Cardiac muscle cell (in vitro differentiated cells and primary cell): ENCODE measurements around the gene COG7. TPM values are rescaled to one million over a fixed set of nuclear protein-coding genes. Genes with fewer than 3 reads are reported as not detected.

Experiments
- DNase-seq, 2 donors: peaks; one replicate each; pipeline versions ENCODE4 v3.0.0 to v3.0.0-alpha.2; 2010 to 2017; ENCODE audit warnings: low read depth in 1 of 2, low spot score in 1 of 2
- H3K27ac ChIP-seq: fragments of 200-600 bp; sonication (generic); 2 replicates; pipeline ENCODE4 v1.5.1; 2016
- H3K27me3 ChIP-seq: fragments of 200-600 bp; sonication (generic); 2 replicates; pipeline ENCODE4 v1.6.0; 2016; ENCODE audit warnings: control low read depth
- H3K36me3 ChIP-seq: fragments of 200-600 bp; sonication (generic); 2 replicates; pipeline ENCODE4 v1.5.1; 2016; ENCODE audit warnings: control low read depth
- H3K4me1 ChIP-seq: fragments of 200-600 bp; sonication (generic); 2 replicates; pipeline ENCODE4 v1.8.1; 2017; ENCODE audit warnings: low read depth, mild to moderate bottlenecking, mixed run types
- H3K4me3 ChIP-seq: fragments of 200-600 bp; sonication (generic); 2 replicates; pipeline ENCODE4 v1.5.1; 2016; ENCODE audit warnings: mild to moderate bottlenecking
- H3K9me3 ChIP-seq: fragments of 200-600 bp; sonication (generic); 2 replicates; pipeline ENCODE4 v1.5.1; 2017; ENCODE audit warnings: low read depth, mild to moderate bottlenecking, control low read depth
- polyA plus RNA-seq: library from polyadenylated mRNA; unstranded; fragments of >200 nt; fragmentation: Nextera tagmentation; extraction: Ambion mirVana; gene quantifications from 2 replicates; pipeline ENCODE4 v1.2.1, GENCODE V29; 2016
- total RNA-seq: library from RNA; depleted of rRNA; stranded (reverse); fragments of >200 nt; gene quantifications from 2 replicates; pipeline ENCODE4 v1.2.3, GENCODE V29; 2016
- TF ChIP-seq, protein P1 (sequence below): IDR thresholded peaks from 2 replicates; pipeline ENCODE4 v1.5.1; 2012; ENCODE audit warnings: low read depth, mild to moderate bottlenecking, low read length

The COG7 gene
- total and polyA plus RNA-seq, 2 experiments from 2014 or later = 10.6 to 23.5 TPM

DNA sequence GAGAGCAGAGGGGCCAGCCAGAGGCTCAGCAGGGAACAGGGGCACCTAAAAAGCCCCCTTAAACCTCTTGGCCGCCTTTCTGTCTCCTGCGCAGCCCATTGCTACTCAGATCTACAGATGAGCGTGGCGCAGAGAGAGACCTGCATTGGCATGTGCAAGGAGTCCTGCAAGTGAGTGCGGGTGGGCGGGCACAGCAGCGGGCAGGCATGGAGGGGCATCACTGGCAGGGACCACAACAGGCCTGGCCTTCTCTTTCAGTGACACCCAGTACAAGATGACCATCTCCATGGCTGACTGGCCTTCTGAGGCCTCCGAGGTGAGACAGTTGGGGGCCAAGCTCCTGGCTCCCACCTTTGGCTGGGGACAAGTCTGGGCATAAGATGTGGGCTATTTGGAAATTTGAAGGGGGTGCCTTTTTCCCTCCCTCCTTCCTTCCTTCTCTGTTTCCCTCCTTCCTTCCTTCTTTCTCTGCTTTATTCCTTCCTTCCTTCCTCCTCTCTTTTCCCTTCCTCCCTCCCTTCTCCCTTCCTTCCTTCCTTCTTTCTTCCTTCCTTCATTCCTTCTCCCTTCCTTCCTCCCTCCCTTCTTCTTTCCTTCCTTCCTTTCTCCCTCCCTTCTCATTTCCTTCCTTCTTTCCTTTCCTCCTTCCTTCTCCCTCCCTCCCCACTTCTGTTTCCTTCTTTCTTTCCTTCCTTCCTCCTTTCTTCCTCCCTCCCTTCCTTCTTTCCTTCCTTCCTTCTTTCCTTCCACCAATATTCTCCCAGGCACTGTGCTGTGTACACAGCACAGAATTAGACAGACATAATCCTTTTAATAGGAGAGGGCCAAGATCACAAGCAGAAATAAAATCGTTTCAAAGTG lies 75.7 kb downstream of the COG7 start:
- no peak overlapping the region for H3K4me3 ChIP-seq
- DNase-seq = no peak
- no peaks in the 10 kb centered on the region for H3K36me3 ChIP-seq
- TF ChIP-seq, protein P1, sequence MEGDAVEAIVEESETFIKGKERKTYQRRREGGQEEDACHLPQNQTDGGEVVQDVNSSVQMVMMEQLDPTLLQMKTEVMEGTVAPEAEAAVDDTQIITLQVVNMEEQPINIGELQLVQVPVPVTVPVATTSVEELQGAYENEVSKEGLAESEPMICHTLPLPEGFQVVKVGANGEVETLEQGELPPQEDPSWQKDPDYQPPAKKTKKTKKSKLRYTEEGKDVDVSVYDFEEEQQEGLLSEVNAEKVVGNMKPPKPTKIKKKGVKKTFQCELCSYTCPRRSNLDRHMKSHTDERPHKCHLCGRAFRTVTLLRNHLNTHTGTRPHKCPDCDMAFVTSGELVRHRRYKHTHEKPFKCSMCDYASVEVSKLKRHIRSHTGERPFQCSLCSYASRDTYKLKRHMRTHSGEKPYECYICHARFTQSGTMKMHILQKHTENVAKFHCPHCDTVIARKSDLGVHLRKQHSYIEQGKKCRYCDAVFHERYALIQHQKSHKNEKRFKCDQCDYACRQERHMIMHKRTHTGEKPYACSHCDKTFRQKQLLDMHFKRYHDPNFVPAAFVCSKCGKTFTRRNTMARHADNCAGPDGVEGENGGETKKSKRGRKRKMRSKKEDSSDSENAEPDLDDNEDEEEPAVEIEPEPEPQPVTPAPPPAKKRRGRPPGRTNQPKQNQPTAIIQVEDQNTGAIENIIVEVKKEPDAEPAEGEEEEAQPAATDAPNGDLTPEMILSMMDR = no peak
- H3K4me1 ChIP-seq = no peaks in the 10 kb centered on the region
- no peaks in the 10 kb centered on the region for H3K27me3 ChIP-seq
- H3K9me3 ChIP-seq = no peaks in the 10 kb centered on the region
- H3K27ac ChIP-seq = no peak overlapping the region

DNA sequence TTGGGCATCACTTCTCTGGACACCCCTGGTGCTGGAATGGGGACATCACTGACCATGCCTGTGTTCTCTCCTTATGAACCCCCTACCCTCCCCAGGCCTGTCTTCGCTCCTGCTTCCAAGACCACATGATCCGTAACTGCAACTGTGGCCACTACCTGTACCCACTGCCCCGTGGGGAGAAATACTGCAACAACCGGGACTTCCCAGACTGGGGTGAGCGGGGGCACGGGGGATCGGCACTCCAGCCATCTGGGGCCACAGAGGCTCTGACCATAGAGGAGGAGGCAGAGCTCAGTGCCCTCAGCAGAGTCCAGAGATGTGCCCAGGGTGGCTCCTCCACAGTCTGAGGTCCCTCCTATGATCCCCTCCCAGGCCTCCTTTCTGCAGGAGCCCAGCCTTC lies 77.3 kb downstream of the COG7 start:
- no peak for DNase-seq
- H3K4me3 ChIP-seq = no peak overlapping the region
- no peaks in the 10 kb centered on the region for H3K36me3 ChIP-seq
- no peaks in the 10 kb centered on the region for H3K9me3 ChIP-seq
- TF ChIP-seq, protein P1 = no peak
- no peaks in the 10 kb centered on the region for H3K4me1 ChIP-seq
- H3K27me3 ChIP-seq = no peaks in the 10 kb centered on the region
- no peak overlapping the region for H3K27ac ChIP-seq

DNA sequence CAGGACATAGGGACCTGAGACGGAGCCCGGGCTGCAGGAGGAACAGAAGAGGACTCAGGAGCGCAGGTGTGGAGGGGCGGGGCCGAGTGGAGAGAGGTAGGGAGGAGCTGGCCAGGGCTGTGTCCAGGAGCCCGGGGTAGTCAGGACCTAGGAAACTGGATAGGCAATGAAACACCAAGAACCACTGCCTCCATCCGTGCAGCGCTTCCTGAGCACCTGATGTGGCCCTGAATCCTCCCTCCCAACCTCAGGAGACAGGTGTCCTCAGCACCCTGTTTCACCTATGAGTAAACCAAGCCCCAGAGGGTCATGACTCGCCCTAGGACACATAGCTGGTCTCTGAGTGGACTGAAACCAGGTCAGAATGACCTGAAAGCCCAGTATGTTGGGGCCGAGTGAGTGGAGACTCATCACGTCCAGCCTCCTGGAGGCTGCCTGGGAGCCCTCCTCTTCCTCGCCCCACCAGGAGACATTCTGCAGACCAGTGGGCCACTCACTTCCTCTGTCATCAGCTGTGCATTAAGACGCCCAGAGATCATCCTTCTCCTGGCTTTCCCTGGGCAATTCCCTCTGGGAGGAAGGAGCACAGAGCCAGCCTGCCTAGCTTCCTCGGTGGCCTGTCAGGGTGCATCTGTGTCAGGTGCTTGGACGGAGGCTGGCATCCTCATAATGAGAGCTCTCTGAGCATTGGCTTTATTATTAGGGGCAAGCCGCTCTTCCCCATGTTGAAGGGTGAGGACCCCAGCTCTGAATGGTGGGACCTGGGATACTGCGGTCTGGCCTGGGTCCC lies 78.1 kb downstream of the COG7 start:
- H3K27me3 ChIP-seq = no peaks in the 10 kb centered on the region
- DNase-seq = no peak
- no peaks in the 10 kb centered on the region for H3K9me3 ChIP-seq
- H3K4me1 ChIP-seq = no peaks in the 10 kb centered on the region
- TF ChIP-seq, protein P1 = no peak
- H3K27ac ChIP-seq = no peak overlapping the region
- no peak overlapping the region for H3K4me3 ChIP-seq
- H3K36me3 ChIP-seq = no peaks in the 10 kb centered on the region

DNA sequence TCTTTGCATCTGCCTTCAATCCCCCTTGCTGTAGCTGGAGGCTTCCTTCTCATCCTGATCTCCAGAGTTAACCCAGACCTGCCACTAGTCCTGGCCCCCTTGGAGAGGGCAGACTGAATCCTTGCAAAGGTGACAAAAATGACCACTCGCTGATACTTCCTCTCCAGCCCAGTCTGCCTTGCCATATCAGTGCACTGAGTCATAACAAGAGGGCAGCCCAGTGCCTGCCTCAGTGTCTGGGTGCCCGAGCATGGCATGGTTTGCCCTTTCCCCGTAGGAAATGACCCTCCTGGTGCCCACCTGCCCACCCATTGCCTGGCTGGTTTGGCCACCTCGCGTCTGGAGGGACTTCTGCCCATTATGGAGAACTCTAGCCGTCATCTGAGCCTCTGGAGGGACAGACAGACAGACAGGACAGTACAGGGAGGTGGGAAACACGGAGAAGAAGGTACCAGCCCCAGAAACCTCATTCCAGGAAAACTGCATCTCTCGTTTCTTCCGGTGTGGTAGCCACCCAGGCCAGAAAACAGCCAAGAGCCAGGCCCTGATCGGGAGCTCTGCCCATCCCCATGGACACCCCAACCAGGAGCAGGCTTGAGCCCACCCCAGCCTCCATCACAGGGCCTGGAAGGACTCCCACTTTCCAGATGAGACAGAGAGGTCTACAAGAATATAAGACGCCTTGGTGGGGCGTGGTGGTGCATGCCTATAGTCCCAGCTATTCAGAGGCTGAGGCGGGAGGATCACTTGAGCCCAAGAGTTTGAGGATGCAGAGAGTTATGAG lies 79.4 kb downstream of the COG7 start:
- Histone ChIP-seq H3K9me3 (no peaks in the 10 kb centered on the region), H3K36me3 (no peaks in the 10 kb centered on the region), H3K27me3 (no peaks in the 10 kb centered on the region), H3K4me3 (no peak overlapping the region), H3K27ac (no peak overlapping the region), H3K4me1 (no peaks in the 10 kb centered on the region)
- DNase-seq = no peak
- TF ChIP-seq, protein P1 = no peak

DNA sequence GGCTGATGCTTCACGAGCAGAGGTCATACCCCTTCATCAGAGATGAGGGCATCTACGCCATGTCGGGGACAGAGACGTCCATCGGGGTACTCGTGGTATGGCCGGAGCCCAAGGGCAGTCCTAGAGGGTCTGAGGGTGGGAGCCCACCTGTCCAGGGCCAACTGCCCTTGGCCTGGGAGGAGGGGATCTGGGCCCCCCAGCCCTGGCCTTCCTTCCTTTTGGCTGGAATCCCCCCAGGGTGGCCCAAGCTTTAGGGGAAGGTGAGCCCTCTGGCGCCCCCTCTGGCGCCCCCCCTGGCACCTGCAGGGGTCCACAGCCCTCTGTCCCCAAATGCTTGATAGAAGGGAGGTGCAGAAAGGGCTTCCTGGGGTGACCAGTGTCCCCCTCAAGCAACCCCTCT lies 81.6 kb downstream of the COG7 start:
- no peaks in the 10 kb centered on the region for H3K27me3 ChIP-seq
- H3K9me3 ChIP-seq = no peaks in the 10 kb centered on the region
- no peak for DNase-seq
- H3K4me3 ChIP-seq = no peak overlapping the region
- TF ChIP-seq, protein P1 = no peak
- H3K4me1 ChIP-seq = no peaks in the 10 kb centered on the region
- H3K36me3 ChIP-seq = no peaks in the 10 kb centered on the region
- H3K27ac ChIP-seq = no peak overlapping the region
